GM18505 (cell line): ENCODE measurements around the gene ZNF154.
"Not testable (repeated sequence)": the region's sequence is repeated elsewhere in the genome, so short reads cannot be mapped to it uniquely, and the experiment has no call there.

Source experiments
- ATAC-seq: cut with Tn5 transposase; IDR thresholded peaks from one replicate; pipeline ENCODE4 v1.9.1; 2021; ENCODE audit not compliant: unreplicated experiment
- POLR2A ChIP-seq: IDR thresholded peaks from 4 replicates; pipeline ENCODE4 v1.6.1; 2011; ENCODE audit warnings: borderline replicate concordance; ENCODE audit not compliant: insufficient read depth, insufficient read length; ENCODE audit errors: extremely low read depth

ZNF154 gene

GRCh38 chr19:57708641-57709361 is at the start of gene ZNF154:
Gene ZNF154, minus strand, starts transcription at chr19:57709204. Its CDS starts 233 bp downstream, at chr19:57708971.
- ATAC-seq: no peak
- peak; percentile 43 for TF ChIP-seq POLR2A

DNA sequence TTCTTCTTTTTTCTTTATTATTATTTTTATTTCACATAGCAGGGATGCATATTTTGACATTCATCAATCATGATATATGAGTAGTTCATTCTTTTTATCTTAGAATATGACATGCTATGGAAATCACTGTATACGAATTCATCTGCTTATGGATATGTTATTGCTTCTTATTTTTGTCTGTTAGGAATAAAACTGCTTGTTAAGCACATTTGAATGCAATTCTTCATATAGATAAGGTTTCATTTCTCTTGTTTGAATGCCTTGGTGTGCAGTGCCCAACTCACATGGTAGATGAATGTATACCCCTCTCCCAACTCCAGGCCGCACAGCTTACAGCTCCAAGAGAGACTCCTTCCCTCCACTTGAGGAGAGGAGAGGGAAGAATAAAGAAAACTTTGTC is 48.9 kb upstream of the ZNF154 start:
- no peak for ATAC-seq
- no peak for TF ChIP-seq POLR2A

GRCh38 chr19:57755031-57755430 is 46.0 kb upstream of the ZNF154 start:
- TF ChIP-seq POLR2A: no peak

DNA sequence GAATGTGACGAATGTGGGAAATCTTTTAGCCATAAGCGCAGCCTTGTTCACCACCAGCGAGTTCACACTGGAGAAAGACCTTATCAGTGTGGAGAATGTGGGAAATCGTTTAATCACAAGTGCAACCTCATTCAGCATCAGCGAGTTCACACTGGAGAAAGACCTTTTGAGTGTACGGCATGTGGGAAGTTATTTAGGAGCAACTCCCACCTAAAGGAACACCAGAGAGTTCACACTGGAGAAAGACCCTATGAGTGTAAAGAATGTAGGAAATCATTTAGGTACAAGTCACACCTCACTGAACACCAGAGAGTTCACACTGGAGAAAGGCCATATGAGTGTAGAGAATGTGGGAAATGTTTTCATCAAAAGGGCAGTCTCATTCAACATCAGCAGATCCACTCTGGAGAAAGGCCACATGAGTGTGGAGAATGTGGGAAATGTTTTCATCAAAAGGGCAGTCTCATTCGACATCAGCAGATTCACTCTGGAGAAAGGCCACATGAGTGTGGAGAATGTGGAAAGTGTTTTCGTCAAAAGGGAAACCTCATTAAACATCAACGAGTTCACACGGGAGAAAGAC is 45.2 kb upstream of the ZNF154 start:
- TF ChIP-seq POLR2A: no peak
- no peak for ATAC-seq

More at GRCh38 chr19:57755031-57755430, 46.0 kb upstream of the ZNF154 start:
- ATAC-seq: no peak

DNA sequence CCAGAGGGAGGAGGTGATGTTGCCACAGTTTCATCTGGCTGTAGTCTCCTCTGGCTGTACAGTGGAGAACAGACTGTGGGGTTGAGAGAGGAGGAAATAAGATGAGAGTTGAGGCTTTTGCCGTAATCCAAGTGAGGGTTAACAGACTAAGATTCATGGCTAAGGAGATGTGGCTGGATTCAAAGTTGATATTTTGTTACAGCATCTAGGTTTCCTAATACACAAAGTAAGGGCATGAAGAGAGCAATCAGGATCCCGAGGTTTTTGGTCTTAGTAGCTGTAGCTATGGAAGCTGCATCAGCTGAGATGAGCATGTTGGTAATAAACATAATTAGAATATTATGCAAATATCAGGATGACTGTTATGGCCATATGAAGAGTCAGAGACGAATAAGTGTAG is 39.0 kb upstream of the ZNF154 start:
- no peak for TF ChIP-seq POLR2A
- ATAC-seq: no peak

- ATAC-seq: no peak
- TF ChIP-seq POLR2A: no peak
Measured at GRCh38 chr19:57747472-57747807, 38.4 kb upstream of the ZNF154 start.

DNA sequence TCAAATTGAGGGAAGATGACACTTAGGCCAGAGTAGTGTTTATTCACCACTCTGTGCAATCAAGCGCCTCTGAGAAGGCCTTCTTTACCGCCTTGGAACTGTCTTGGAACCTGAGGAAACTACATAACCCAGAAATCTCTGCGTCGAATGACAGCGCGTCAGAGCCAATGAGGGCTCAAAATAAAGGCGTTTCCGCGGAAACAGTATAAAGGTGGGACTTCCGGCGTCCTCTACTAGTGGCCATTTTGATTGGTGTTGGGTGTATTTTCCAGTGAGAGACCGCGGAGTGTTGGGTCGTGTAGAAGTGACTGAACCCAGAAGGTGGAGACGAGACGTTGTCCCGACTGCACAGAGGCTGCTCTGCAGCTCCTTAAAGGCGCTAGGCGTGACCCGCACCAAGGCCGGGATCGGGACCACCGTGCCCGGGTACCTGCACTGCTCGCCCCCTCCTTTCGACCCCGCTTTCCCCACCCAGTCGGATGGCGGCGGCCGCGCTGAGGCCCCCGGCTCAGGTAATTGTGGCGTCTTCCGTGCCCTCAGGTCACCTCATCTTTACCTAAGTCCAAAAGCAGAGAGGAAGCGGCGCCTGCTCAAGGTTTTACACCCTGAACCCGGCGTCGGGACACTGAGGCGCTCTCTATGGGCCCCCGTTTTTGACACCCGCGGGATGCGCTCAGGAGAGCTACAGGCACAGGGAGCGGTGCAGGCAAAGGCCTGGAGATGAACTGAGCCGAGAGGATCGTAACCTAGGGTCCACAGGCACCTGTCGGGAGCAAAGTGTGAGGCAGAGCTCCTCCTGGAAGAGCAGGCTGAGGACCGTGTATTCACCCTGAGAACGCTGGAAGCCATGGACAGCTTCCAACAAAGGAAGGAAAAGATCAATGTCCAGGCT is 37.8 kb upstream of the ZNF154 start, which contains the start of gene ZNF776:
Gene ZNF776, plus strand, starts transcription at position 236 of the 892 bp plus-strand sequence. Its CDS starts 244 bp downstream, at position 480.
- ATAC-seq: peak; percentile 92
- TF ChIP-seq POLR2A: peak; percentile 85

- ATAC-seq: not testable (repeated sequence)
Measured at GRCh38 chr19:57738770-57739169, 29.8 kb upstream of the ZNF154 start.

DNA sequence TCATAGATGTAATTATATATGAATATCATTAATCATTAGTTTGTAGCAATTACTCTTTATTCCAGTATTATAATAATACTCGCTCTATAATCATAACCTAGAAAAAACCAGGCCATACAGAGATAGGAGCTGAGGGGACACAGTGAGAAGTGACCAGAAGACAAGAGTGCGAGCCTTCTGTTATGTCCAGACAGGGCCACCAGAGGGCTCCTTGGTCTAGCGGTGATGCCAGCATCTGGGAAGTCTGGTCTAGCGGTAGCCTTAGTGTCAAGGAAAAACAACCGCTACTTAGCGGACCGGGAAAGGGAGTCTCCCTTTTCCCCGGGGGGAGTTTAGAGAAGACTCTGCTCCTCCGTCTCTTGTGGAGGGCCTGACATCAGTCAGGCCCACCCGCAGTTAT is 29.3 kb upstream of the ZNF154 start:
- ATAC-seq: not testable (repeated sequence)

DNA sequence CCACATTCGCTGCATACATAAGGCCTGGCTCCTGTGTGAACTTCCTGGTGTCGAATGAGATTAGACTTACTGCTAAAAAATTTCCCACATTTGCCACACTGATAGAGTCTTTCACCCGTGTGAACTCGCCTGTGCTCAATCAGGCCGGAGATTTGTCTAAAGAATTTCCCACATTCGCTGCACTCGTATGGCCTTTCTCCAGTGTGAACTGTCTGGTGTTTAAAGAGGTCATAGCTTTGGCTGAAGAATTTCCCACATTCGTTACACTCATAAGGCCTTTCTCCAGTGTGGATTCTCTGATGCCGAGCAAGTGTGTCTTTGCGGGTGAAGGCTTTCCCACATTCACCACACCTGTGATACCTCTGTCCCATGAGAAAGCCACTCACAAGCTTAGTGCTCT is 11.9 kb upstream of the ZNF154 start:
- no peak for ATAC-seq
- no peak for TF ChIP-seq POLR2A

GRCh38 chr19:57719901-57720519 is 11.0 kb upstream of the ZNF154 start:
- ATAC-seq: no peak
- no peak for TF ChIP-seq POLR2A

DNA sequence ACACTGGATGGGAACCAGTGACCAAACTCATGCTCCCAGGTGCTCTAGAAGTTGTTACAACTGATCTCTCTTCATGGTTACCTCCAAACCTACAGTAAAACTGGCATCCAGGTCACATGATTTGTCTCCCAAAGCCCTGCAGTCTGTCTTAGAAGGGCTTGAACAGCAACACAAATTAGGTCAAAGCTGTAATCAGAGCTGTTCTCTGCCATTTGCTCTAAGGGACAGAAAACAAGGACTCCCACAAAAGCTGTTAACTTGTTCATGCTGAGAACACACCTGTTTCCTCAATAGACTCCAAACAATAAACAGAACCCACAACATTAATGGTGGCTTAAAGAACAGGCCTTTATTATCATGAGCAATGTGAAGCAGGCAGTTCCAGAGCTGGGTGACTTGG is 10.4 kb upstream of the ZNF154 start:
- TF ChIP-seq POLR2A: no peak
- no peak for ATAC-seq

- ATAC-seq: no peak
- no peak for TF ChIP-seq POLR2A
Measured at GRCh38 chr19:57712222-57712621, 3.2 kb upstream of the ZNF154 start.
